Lower lobe of right lung (tissue), 2 donors: ENCODE data around the gene ETV6. TPM values are rescaled to one million over a fixed set of nuclear protein-coding genes. Genes with fewer than 3 reads are reported as not detected.

Experiments used
- ATAC-seq, 2 donors: fragments of 200-7000 bp; cut with Tn5 transposase; one replicate each; pipeline ENCODE4 v1.9.1; 2020 to 2022; ENCODE audit warnings: mild to moderate bottlenecking in 2 of 2, moderate library complexity in 2 of 2
- DNase-seq: peaks from one replicate; pipeline ENCODE4 v3.0.0-alpha.2; 2020
- H3K27ac ChIP-seq: fragments of 200-600 bp; one replicate; pipeline ENCODE4 v1.8.0; 2022
- H3K27me3 ChIP-seq: fragments of 200-600 bp; one replicate; pipeline ENCODE4 v1.8.0; 2022; ENCODE audit warnings: low read depth
- H3K36me3 ChIP-seq: fragments of 200-600 bp; one replicate; pipeline ENCODE4 v1.8.0; 2022; ENCODE audit warnings: mild to moderate bottlenecking
- H3K4me1 ChIP-seq: fragments of 200-600 bp; one replicate; pipeline ENCODE4 v1.8.0; 2022
- H3K4me3 ChIP-seq: fragments of 200-600 bp; one replicate; pipeline ENCODE4 v1.8.0; 2022; ENCODE audit warnings: mild to moderate bottlenecking
- H3K9me3 ChIP-seq: fragments of 200-600 bp; one replicate; pipeline ENCODE4 v1.8.0; 2022
- intact Hi-C: fragments of 100-400 bp; cut with DNase I; formaldehyde crosslinking; loops from one replicate; pipeline ENCODE4 v1.11.0; 2022
- total RNA-seq: library from RNA; stranded (reverse); fragmentation: NEBNext Ultra II Directional; extraction: Animal tissue kit (Norgen Biotek cat#: 25700); gene quantifications from one replicate; pipeline ENCODE4 v1.2.1, GENCODE V29; 2021
- TF ChIP-seq, protein P1 (sequence below): fragments of 200-600 bp; IDR thresholded peaks from one replicate; pipeline ENCODE4 v1.8.0; 2022; ENCODE audit warnings: antibody characterized with exemption, mild to moderate bottlenecking
- donor health status: DM: no; HTN: yes; CAD: no; lungs with severe emphysema.

Gene ETV6
- total RNA-seq, 1 donor from 2014 or later: 48.4 TPM

DNA sequence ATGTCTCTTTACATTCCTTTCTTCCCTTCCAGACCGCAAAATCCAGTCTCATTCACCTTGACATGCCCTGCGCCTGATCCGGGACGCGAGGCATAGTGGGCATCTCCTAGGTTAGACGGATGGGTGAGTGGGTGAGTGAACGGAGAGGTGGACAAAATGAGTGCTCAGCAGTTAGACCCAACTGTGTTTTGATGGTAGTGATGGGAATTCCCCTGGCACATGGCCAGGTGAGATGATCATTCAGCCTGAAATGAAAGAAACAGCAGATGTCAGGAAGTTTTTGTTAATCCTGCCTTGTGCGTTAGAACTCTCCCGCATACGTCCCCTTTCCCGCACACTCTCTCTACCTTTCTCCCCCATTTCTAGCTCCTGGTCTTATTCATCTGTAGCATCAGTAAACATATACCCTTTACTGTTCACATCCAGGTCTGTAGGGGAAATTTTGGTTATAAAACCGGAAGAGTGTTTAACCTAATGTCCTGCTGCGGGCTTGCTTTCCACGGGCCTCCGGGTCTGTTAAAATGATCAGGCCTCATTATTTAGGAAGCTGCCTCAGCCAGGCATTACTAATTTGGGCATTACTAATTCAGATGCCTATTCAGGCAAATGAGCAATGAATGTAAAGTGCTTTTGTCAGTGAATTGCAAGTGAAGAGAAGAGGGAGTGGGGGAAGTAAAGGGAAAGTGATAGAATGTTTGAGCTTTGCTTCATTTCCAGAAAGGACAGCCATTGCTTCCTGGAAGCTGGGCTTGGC, 172.8 kb downstream of the ETV6 start:
- no peaks in the 10 kb centered on the region for H3K9me3 ChIP-seq
- no peaks in the 10 kb centered on the region for H3K27me3 ChIP-seq
- H3K36me3 ChIP-seq: no peaks in the 10 kb centered on the region
- TF ChIP-seq, protein P1, sequence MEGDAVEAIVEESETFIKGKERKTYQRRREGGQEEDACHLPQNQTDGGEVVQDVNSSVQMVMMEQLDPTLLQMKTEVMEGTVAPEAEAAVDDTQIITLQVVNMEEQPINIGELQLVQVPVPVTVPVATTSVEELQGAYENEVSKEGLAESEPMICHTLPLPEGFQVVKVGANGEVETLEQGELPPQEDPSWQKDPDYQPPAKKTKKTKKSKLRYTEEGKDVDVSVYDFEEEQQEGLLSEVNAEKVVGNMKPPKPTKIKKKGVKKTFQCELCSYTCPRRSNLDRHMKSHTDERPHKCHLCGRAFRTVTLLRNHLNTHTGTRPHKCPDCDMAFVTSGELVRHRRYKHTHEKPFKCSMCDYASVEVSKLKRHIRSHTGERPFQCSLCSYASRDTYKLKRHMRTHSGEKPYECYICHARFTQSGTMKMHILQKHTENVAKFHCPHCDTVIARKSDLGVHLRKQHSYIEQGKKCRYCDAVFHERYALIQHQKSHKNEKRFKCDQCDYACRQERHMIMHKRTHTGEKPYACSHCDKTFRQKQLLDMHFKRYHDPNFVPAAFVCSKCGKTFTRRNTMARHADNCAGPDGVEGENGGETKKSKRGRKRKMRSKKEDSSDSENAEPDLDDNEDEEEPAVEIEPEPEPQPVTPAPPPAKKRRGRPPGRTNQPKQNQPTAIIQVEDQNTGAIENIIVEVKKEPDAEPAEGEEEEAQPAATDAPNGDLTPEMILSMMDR: no peak
- H3K4me1 ChIP-seq: peaks cover 16% of the 10 kb centered on the region
- no peak for DNase-seq
- ATAC-seq: peak in 1 of 2 donors; percentile 24
- peak overlapping the region; percentile 37 for H3K27ac ChIP-seq
- no peak overlapping the region for H3K4me3 ChIP-seq
- intact Hi-C loops: no loop called here

DNA sequence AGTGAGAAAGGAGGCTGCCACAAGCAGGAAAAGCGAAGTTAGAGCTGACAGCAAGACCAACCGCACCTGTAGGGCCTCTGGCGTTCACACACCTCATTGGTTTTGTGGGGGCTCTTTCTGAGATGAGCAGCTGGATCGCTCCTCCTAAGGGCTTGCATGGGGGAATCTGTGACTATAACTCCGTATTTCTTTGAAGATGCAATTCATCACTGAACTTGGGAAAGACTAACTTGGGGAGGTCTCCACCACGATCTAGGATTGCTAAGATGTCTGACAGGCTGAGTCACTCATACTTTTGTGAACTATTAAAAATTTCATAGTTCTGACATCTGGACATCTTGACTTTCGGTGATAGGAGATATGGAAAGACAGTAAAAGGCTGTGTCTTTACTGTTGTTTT, 173.6 kb downstream of the ETV6 start:
- Histone ChIP-seq H3K4me1 (peaks cover 24% of the 10 kb centered on the region), H3K27me3 (no peaks in the 10 kb centered on the region), H3K9me3 (no peaks in the 10 kb centered on the region), H3K4me3 (no peak overlapping the region), H3K36me3 (no peaks in the 10 kb centered on the region), H3K27ac (peak overlapping the region; percentile 37)
- DNase-seq: no peak
- intact Hi-C loops: no loop called here
- TF ChIP-seq, protein P1: no peak
- no peak for ATAC-seq

DNA sequence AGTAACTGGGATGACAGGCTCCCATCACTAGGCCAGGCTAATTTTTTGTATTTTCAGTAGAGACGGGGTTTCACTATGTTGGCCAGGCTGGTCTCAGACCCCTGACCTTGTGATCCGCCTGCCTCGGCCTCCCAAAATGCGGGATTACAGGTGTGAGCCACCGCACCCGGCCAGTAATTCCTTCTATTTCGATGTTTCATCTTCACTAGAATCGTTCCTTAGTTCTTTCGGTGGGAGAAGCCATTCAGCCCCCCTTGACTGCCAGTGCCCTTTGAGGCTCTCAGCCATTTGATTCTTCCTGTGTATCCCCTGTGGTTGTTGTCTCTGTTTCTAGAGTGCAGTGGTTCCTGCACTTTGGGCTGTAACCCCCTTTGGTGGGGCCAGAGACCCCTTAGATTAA, 174.1 kb downstream of the ETV6 start:
- TF ChIP-seq, protein P1: no peak
- peaks cover 30% of the 10 kb centered on the region for H3K4me1 ChIP-seq
- intact Hi-C loops: no loop called here
- no peak for DNase-seq
- no peaks in the 10 kb centered on the region for H3K36me3 ChIP-seq
- H3K9me3 ChIP-seq: no peaks in the 10 kb centered on the region
- no peak for ATAC-seq
- H3K27ac ChIP-seq: peak overlapping the region; percentile 25
- H3K27me3 ChIP-seq: no peaks in the 10 kb centered on the region
- no peak overlapping the region for H3K4me3 ChIP-seq

DNA sequence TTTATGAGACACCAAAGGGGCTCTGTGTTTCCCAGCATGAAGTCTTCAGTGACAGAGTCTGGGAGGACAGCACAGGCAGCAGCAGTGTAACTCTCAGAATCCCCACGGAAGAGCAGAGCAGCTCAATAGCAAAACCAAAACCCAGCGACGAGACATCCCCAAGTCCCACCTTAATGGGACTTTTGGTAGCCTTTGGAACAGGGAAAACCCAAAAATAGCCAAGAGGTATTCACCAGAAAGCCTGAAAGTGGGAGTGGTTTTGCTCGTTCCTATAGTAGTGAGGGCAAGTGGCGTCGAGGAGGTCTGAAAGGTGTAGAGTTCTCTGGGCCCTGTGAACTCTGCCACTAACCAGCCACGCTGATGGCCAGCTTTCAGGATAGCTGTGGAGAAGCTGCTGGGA, 174.6 kb downstream of the ETV6 start:
- ATAC-seq (no peak), DNase-seq (no peak)
- Histone ChIP-seq H3K27ac (no peak overlapping the region), H3K27me3 (no peaks in the 10 kb centered on the region), H3K36me3 (no peaks in the 10 kb centered on the region), H3K4me3 (no peak overlapping the region), H3K9me3 (no peaks in the 10 kb centered on the region), H3K4me1 (peaks cover 34% of the 10 kb centered on the region)
- TF ChIP-seq, protein P1: no peak
- intact Hi-C loops: no loop called here

DNA sequence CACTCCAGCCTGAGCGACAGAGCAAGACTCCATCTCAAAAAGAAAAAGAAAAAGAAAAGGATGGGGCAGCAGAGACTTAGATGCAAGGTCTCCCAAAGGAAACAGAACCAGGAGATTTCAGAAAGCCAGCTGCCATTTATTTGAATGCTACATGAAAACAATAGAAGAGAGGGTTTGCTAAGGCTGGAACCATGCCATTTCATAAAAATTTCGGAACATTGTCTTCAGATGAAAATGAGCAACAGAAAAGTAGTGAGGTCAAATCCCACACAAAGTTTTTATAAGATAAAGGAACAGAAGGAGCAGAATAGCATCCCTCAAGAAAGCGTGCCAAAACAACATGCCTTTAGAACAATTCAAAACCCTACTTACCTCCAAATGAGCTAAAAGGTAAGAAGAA, 175.3 kb downstream of the ETV6 start:
- TF ChIP-seq, protein P1: no peak
- Histone ChIP-seq H3K4me1 (peaks cover 39% of the 10 kb centered on the region), H3K4me3 (no peak overlapping the region), H3K27ac (no peak overlapping the region), H3K27me3 (no peaks in the 10 kb centered on the region), H3K9me3 (no peaks in the 10 kb centered on the region), H3K36me3 (no peaks in the 10 kb centered on the region)
- ATAC-seq: no peak
- DNase-seq: no peak
- intact Hi-C loops: no loop called here
